ENCODE data around the gene SLC8B1.

The SLC8B1 gene

GRCh38 chr12:113316155-113316554 is 18.8 kb downstream of the SLC8B1 start:
- Mint-ChIP-seq H3K27me3 (ENCODE audit: low read depth, poor library complexity) (peaks cover 3% of the 10 kb centered on the region), H3K27ac (no peak overlapping the region), H3K36me3 (ENCODE audit: low read depth) (peaks cover 18% of the 10 kb centered on the region), H3K9me3 (peaks cover 7% of the 10 kb centered on the region), H3K4me3 (no peak overlapping the region), H3K4me1 (peaks cover 10% of the 10 kb centered on the region)
- TF ChIP-seq CTCF (IDR thresholded peaks at IDR 0.05) = no peak
- DNase-seq = no peak

DNA sequence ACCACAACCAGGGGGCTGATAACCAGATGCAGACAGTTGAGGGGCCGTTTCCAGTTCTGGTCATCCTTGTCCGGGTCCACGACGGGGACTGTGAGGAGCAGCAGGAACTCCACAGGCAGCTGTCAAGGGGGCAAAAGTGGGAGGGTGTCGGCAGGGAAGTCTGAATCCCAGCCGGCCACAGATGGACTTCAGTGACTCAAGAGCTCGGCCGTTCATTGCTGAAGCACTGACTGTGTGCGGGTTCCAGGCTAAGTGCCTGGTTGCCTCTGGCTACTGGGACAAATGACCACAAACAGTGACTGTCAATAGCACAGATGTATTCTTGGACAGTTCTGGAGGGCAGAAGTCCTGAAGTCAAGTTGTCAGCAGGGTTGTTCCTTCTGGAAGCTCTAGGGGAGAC is 19.6 kb downstream of the SLC8B1 start:
- TF ChIP-seq CTCF (IDR thresholded peaks at IDR 0.05) = no peak
- DNase-seq = no peak
- H3K27ac Mint-ChIP-seq = no peak overlapping the region

GRCh38 chr12:113314121-113314529 is 20.8 kb downstream of the SLC8B1 start:
- Mint-ChIP-seq H3K36me3 (ENCODE audit: low read depth) (peaks cover 20% of the 10 kb centered on the region), H3K27ac (peak overlapping the region; percentile 29), H3K4me3 (no peak overlapping the region), H3K9me3 (no peaks in the 10 kb centered on the region), H3K27me3 (ENCODE audit: low read depth, poor library complexity) (peaks cover 3% of the 10 kb centered on the region), H3K4me1 (peaks cover 10% of the 10 kb centered on the region)
- no peak for DNase-seq
- TF ChIP-seq CTCF (IDR thresholded peaks at IDR 0.05) = no peak

More for the DNA sequence above, 19.6 kb downstream of the SLC8B1 start:
- peaks cover 3% of the 10 kb centered on the region for H3K27me3 Mint-ChIP-seq (ENCODE audit: low read depth, poor library complexity)
- H3K9me3 Mint-ChIP-seq = no peaks in the 10 kb centered on the region
- peaks cover 10% of the 10 kb centered on the region for H3K4me1 Mint-ChIP-seq
- H3K36me3 Mint-ChIP-seq (ENCODE audit: low read depth) = peaks cover 17% of the 10 kb centered on the region
- no peak overlapping the region for H3K4me3 Mint-ChIP-seq

- no peak overlapping the region for H3K4me3 Mint-ChIP-seq
- H3K9me3 Mint-ChIP-seq = no peaks in the 10 kb centered on the region
- peaks cover 3% of the 10 kb centered on the region for H3K27me3 Mint-ChIP-seq (ENCODE audit: low read depth, poor library complexity)
- DNase-seq = no peak
- no peak overlapping the region for H3K27ac Mint-ChIP-seq
- no peak for TF ChIP-seq CTCF (IDR thresholded peaks at IDR 0.05)
- peaks cover 18% of the 10 kb centered on the region for H3K4me1 Mint-ChIP-seq
- H3K36me3 Mint-ChIP-seq (ENCODE audit: low read depth) = peaks cover 7% of the 10 kb centered on the region
Observed at GRCh38 chr12:113310489-113310888, 24.4 kb downstream of the SLC8B1 start.

- no peak for DNase-seq
- no peak for TF ChIP-seq CTCF (IDR thresholded peaks at IDR 0.05)
- Mint-ChIP-seq H3K4me3 (no peak overlapping the region), H3K9me3 (no peaks in the 10 kb centered on the region), H3K4me1 (peaks cover 19% of the 10 kb centered on the region), H3K27me3 (ENCODE audit: low read depth, poor library complexity) (peaks cover 4% of the 10 kb centered on the region), H3K36me3 (ENCODE audit: low read depth) (peaks cover 7% of the 10 kb centered on the region), H3K27ac (peak overlapping the region; percentile 78)
Observed at GRCh38 chr12:113306382-113306781, 28.5 kb downstream of the SLC8B1 start.

GRCh38 chr12:113305281-113305856 is 29.5 kb downstream of the SLC8B1 start:
- TF ChIP-seq CTCF (IDR thresholded peaks at IDR 0.05) = no peak
- H3K4me3 Mint-ChIP-seq = no peak overlapping the region
- H3K9me3 Mint-ChIP-seq = no peaks in the 10 kb centered on the region
- peaks cover 4% of the 10 kb centered on the region for H3K27me3 Mint-ChIP-seq (ENCODE audit: low read depth, poor library complexity)
- peaks cover 3% of the 10 kb centered on the region for H3K36me3 Mint-ChIP-seq (ENCODE audit: low read depth)
- no peak for DNase-seq
- H3K27ac Mint-ChIP-seq = no peak overlapping the region
- H3K4me1 Mint-ChIP-seq = peaks cover 24% of the 10 kb centered on the region

Data from nephron progenitor cell (in vitro differentiated cells).